GM12864 (cell line): ENCODE data around the gene LCN15.

ENCODE experiments used
- DNase-seq: peaks from one replicate; pipeline ENCODE4 v3.0.0-alpha.2; 2011; ENCODE audit warnings: low read depth
- H3K4me3 ChIP-seq: 2 replicates; pipeline ENCODE4 v1.5.1; 2011; ENCODE audit warnings: mild to moderate bottlenecking, low read depth, low read length, control low read depth
- CTCF ChIP-seq: IDR thresholded peaks from 2 replicates; pipeline ENCODE4 v1.5.1; 2011; ENCODE audit warnings: low read depth, mild to moderate bottlenecking, moderate library complexity, low read length, control low read depth, inconsistent platforms; ENCODE audit errors: missing control alignments

LCN15 gene

GRCh38 chr9:136740971-136741882 lies 23.1 kb downstream of the LCN15 start:
- TF ChIP-seq CTCF, result no peak
- H3K4me3 ChIP-seq, result no peak overlapping the region
- no peak for DNase-seq

- H3K4me3 ChIP-seq, result no peak overlapping the region
- no peak for DNase-seq
- TF ChIP-seq CTCF, result no peak
Measured at GRCh38 chr9:136740491-136740890, 23.8 kb downstream of the LCN15 start.

- no peak for DNase-seq
- no peak for TF ChIP-seq CTCF
- H3K4me3 ChIP-seq, result no peak overlapping the region
Measured at GRCh38 chr9:136740069-136740468, 24.2 kb downstream of the LCN15 start.

- no peak overlapping the region for H3K4me3 ChIP-seq
- no peak for TF ChIP-seq CTCF
- no peak for DNase-seq
Measured at GRCh38 chr9:136739509-136739908, 24.8 kb downstream of the LCN15 start.

GRCh38 chr9:136738960-136739359 lies 25.4 kb downstream of the LCN15 start:
- H3K4me3 ChIP-seq, result no peak overlapping the region
- no peak for TF ChIP-seq CTCF
- DNase-seq, result no peak

- TF ChIP-seq CTCF, result no peak
- H3K4me3 ChIP-seq, result no peak overlapping the region
Measured at GRCh38 chr9:136735812-136736480, 28.4 kb downstream of the LCN15 start.

More at GRCh38 chr9:136735812-136736480, 28.4 kb downstream of the LCN15 start:
- DNase-seq, result no peak
